Stimulated activated CD4-positive, alpha-beta T cell treated with anti-CD3 and anti-CD28 coated beads, Interleukin-12 subunit alpha, Interleukin-12 subunit beta, amount 100 ng/mL, for 48 hours (primary cell): ENCODE measurements around the gene MCM10.
"Not testable (repeated sequence)": the region's sequence is repeated elsewhere in the genome, so short reads cannot be mapped to it uniquely, and the experiment has no call there.

Experiments used
- DNase-seq, 3 donors: peaks; one replicate each; pipeline ENCODE4 v3.0.0-alpha.2; 2020; ENCODE audit warnings: low read depth in 2 of 3, low spot score in 1 of 3

Gene MCM10

GRCh38 chr10:13219685-13220670 lies 58.6 kb downstream of the MCM10 start:
- DNase-seq: no peak

- no peak for DNase-seq
These were observed 60.2 kb downstream of the MCM10 start for GRCh38 chr10:13221572-13221971.

DNA sequence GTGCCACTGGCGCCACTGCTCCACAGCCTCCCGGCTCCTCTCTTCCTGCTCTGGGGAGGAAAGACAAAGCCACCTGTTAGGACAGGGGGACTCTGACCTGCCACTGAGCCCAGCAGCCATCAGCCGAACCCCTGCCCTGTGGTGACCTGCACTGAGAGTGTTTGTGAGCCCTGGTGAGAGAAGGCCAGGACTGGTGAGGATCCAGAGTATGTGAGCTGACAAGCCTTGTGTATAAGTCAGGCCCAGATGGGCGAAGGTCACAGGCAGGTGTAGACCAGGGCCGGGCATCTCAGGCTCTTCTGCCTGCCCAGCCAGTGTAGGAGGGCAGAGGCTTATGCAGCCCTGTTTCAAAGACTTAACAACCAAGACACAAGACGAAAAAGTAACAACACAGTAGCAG lies 60.8 kb downstream of the MCM10 start:
- DNase-seq: no peak

DNA sequence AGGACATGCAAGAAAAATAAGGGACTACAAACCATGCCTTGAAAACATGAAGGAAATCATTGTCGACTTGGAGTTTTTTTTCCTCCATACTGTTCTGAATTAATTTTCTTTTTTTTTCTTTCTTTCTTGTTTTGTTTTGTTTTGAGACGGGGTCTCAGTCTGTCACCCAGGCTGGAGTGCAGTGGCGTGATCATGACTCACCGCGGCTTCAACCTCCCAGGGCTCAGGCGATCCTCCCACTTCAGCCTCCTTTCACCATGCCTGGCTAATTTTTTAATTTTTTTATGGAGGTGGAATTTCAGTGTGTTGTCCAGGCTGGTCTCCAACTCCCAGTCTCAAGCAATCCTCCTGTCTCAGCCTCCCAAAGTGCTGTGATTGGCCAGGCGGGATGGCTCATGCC lies 61.2 kb downstream of the MCM10 start:
- no peak for DNase-seq

GRCh38 chr10:13223241-13223640 lies 61.9 kb downstream of the MCM10 start:
- no peak for DNase-seq

DNA sequence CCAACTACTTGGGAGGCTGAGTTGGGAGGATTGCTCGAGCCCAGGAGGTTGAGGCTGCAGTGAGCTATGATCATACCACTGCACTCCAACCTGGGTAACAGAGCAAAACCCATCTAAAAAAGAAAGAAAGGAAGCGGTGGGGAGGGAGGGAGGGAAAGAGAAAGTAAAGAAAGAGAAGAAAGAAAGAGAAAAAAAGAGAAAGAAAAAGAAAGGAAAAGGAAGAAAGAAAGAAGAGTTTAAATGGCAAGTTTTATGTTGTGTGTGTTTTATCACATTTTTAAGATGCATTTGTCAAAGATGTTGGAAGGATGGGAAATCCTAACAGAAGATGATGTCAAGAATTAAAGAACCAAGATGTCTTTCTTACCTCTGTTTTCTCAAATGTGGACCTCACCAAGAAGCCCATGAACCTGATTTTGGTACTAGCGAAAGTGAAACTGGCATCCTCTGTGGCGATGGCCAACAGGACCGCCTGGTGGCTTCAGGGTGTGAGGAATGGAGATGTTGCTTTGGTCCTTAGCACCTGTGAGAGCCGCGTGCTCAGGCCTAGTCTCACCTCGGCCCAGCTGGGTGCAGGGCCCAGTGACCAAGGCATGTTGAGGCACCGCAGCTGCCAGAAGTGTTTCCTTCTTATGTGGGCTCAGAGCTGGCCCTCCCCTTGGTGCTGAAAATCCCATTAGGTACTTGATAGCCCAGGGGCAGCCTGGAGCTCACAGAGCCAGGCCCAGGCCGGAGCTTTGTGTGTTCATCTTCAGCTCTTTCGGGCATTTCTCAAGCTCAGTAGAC lies 63.0 kb downstream of the MCM10 start:
- no peak for DNase-seq

- DNase-seq: no peak
These were observed 64.2 kb downstream of the MCM10 start for GRCh38 chr10:13225601-13226000.

- DNase-seq: no peak
These were observed 65.7 kb downstream of the MCM10 start for GRCh38 chr10:13227031-13227430.

DNA sequence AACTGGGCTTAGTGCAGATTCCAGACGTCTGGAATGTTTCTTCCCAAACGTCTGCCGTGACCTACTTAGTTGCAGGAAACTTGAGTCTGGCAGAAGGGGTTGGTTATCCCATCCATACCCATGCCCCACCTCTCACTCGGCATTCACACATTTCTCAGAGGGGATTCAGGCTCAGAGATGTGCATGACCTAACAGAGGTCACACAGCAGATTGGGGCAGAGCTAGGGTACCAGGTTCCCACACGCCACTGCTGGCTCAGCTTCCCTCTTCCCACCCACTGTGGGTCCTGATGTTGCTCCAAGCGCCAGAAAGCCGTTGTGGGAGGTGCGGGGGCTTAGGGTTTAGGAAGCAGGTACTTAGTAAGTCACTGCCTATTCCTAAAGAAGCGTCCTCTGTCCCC lies 69.8 kb downstream of the MCM10 start:
- no peak for DNase-seq

DNA sequence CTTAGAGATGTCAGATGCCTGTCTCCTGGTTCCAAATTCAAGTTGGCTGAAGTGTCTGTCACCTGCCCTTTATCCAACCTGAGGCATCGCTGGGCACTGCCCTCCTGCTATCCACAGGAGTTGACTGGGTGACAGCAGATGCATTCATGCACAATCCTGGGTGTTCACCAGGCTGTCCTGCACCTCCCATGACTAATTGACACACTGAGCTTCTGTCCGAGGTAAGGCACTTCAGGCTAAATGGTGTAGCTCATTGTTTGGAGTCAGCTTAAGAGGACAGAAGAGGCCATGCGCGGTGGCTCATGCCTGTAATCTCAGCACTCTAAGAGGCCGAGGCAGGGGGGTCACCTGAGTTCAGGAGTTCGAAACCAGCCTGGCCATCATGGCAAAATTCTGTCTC lies 70.5 kb downstream of the MCM10 start:
- no peak for DNase-seq

DNA sequence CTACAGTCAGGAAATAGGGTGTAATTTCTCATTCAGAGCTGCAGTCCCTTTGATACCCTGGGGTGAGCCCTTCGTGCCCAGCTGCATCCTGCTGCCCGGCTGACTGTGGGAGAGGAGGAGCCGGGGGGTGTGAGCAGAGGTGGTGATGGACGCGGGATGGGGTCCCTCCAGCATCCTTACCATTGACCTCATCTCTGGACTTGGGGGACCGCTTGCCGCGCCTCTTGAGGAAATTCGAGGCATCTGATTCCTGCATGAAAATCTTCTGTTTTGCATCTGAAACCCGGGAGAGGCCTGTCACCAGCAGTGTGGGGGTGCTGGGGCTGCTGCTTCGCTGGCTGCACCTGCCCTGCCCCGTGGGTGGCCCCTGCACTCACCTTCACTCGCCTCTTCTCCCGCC lies 72.0 kb downstream of the MCM10 start:
- no peak for DNase-seq

- no peak for DNase-seq
These were observed 72.8 kb downstream of the MCM10 start, which contains the start of gene UCMA for GRCh38 chr10:13234172-13234571. UCMA (minus strand) TSS chr10:13234374; CDS start chr10:13234258, 116 bp downstream.

DNA sequence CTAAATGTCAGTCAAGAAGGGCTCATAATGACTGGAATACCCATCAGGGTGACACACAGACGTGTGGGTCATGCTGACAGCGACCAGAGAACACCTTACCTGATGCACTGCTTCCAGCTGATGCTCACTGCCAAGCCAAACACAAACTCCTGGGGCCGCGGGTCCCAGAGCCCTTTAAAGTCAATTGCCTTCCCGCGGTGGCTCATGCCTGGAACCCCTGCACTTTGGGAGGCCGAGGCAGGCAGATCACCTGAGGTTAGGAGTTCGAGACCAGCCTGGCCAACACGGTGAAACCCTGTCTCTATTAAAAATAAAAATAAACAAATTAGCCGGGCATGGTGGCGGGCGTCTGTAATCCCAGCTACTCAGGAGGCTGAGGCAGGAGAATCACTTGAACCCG lies 73.4 kb downstream of the MCM10 start:
- DNase-seq: not testable (repeated sequence)

DNA sequence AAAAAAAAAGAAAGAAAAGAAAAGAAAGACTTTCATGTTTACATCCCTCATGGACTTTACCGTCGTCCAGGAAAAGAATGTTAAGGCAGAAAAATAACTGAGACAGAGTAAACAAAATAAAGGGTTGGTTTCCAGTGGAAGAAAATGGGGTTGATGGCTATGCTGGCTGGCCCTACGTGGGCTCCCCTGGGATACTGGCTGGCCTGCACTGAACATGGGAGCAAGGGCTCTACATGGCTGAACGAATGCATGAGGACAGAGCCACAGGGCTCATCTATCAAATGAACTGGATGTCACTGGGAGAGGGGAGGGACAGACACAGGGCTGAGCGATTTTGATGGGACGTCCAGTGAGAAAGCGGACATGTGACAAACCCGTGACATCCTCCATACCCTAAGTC lies 75.3 kb downstream of the MCM10 start:
- DNase-seq: no peak

- no peak for DNase-seq
These were observed 77.1 kb downstream of the MCM10 start for GRCh38 chr10:13238271-13239077.

GRCh38 chr10:13239923-13240322 lies 78.6 kb downstream of the MCM10 start:
- no peak for DNase-seq

- no peak for DNase-seq
These were observed 80.3 kb downstream of the MCM10 start for GRCh38 chr10:13241613-13242012.

DNA sequence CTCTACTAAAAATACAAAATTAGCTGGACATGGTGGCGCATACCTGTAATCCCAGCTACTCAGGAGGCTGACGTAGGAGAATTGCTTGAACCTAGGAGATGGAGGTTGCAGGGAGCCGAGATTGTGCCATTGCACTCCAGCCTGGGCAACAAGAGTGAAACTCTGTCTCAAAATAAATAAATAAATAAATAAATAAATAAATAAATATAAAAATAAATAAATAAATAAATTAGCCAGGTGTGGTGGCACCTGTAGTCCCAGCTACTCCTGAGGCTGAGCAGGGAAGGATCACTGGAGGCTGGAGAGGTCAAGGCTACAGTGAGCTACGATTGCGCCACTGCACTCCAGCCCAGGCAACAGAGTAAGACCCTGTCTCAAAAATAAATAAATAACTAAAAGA lies 80.9 kb downstream of the MCM10 start:
- not testable (repeated sequence) for DNase-seq

DNA sequence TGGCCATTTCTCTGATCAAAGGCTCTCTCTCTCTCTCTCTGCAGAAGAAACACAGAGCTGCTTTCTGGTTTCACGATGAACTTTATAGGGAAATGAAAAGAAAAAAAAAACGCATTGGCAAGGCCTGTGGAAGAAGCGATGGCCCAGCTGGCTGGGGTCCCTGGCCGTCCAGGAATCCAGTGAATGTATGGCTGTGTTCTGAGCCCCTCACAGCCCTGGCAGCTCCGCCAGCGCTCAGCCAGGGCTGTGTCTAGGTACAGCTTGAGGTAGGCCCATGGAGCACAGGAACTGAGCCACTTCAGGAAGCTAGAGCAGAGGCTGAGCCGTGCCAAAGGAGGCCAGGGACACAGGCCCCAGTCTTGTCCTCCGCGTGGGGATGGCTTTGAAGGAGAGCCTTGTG lies 85.9 kb downstream of the MCM10 start:
- no peak for DNase-seq

GRCh38 chr10:13247784-13248183 lies 86.4 kb downstream of the MCM10 start:
- no peak for DNase-seq

- DNase-seq: no peak
These were observed 92.4 kb downstream of the MCM10 start for GRCh38 chr10:13253726-13254125.
